Thyroid gland (tissue), 4 donors: ENCODE results near the gene RAD51C. TPM values are rescaled to one million over a fixed set of nuclear protein-coding genes. Genes with fewer than 3 reads are reported as not detected.

Experiments used
- DNase-seq, 2 donors: peaks; one replicate each; pipeline ENCODE4 v3.0.0-alpha.2; 2019
- H3K27ac ChIP-seq, 3 donors: fragments of 200-600 bp; sonication (generic); 1 replicate in 2 of 3; 2 replicates in 1 of 3; pipeline ENCODE4 v1.5.1; 2016 to 2019; ENCODE audit warnings: mild to moderate bottlenecking in 1 of 3, moderate library complexity in 1 of 3
- H3K27me3 ChIP-seq: fragments of 200-600 bp; sonication (generic); one replicate; pipeline ENCODE4 v1.5.1; 2019
- H3K36me3 ChIP-seq, 2 donors: fragments of 200-600 bp; sonication (generic); one replicate each; pipeline ENCODE4 v1.5.1; 2016 to 2019
- H3K4me1 ChIP-seq, 2 donors: fragments of 200-600 bp; sonication (generic); one replicate each; pipeline ENCODE4 v1.5.1; 2017 to 2019
- H3K4me3 ChIP-seq, 3 donors: fragments of 200-600 bp; sonication (generic); replicated peaks in 1 of 3; 1 replicate in 2 of 3; 2 replicates in 1 of 3; pipeline ENCODE4 v1.5.1; 2016; ENCODE audit warnings: mild to moderate bottlenecking in 1 of 3
- H3K9me3 ChIP-seq: fragments of 200-600 bp; sonication (generic); one replicate; pipeline ENCODE4 v1.5.1; 2017
- CTCF ChIP-seq, 6 experiments: fragments of 200-600 bp in 3 of 6; fragments of 450-650 bp in 3 of 6; sonication (generic) in 3 of 6; IDR thresholded peaks; one replicate each; pipeline ENCODE4 v1.5.1; 2016 to 2019; ENCODE audit warnings: antibody characterized with exemption in 6 of 6, mild to moderate bottlenecking in 2 of 6, inconsistent platforms in 1 of 6, moderate library complexity in 1 of 6
- POLR2A ChIP-seq, 2 donors: fragments of 450-650 bp; IDR thresholded peaks; one replicate each; pipeline ENCODE4 v1.6.1; 2017; ENCODE audit warnings: antibody characterized with exemption in 2 of 2, mild to moderate bottlenecking in 2 of 2, moderate library complexity in 1 of 2
- WGBS, 2 donors: methylation state at CpG; one replicate each; pipeline ENCODE4 v1.1.5; 2017; 5-methylcytosine and 5-hydroxymethylcytosine counted together
- intact Hi-C: fragments of 100-400 bp; cut with DNase I; formaldehyde crosslinking; loops from one replicate; pipeline ENCODE4 v1.15.1; 2023
- total RNA-seq, 4 donors: library from RNA; depleted of rRNA; stranded (reverse); fragments of >200 nt; gene quantifications; one replicate each; pipeline ENCODE4 v1.2.3, GENCODE V29; 2016

RAD51C gene
- total RNA-seq, 4 donors from 2014 or later: 8.8 to 20.4 (median 12.4) TPM

- Histone ChIP-seq H3K9me3 (no peaks in the 10 kb centered on the region), H3K27ac (no peak overlapping the region), H3K36me3 (no peaks in the 10 kb centered on the region), H3K4me1 (peaks cover 0 to 6% of the 10 kb centered on the region in 2 donors), H3K27me3 (no peaks in the 10 kb centered on the region), H3K4me3 (no peak overlapping the region)
- 84 to 92% methylated on average over 8 of the region's 8 CpGs for WGBS, 2 donors
- no peak for DNase-seq
- intact Hi-C loops: no loop called here
- TF ChIP-seq CTCF (IDR thresholded peaks at IDR 0.05) (no peak), POLR2A (IDR thresholded peaks at IDR 0.05) (no peak)
These were observed 1.9 kb downstream of the RAD51C start for GRCh38 chr17:58694302-58694701.

GRCh38 chr17:58694826-58695225, 2.4 kb downstream of the RAD51C start:
- Histone ChIP-seq H3K9me3 (no peaks in the 10 kb centered on the region), H3K4me3 (no peak overlapping the region), H3K27ac (no peak overlapping the region), H3K27me3 (no peaks in the 10 kb centered on the region), H3K4me1 (peaks cover 0 to 6% of the 10 kb centered on the region in 2 donors), H3K36me3 (no peaks in the 10 kb centered on the region)
- DNase-seq: no peak
- intact Hi-C loops: no loop called here
- TF ChIP-seq CTCF (IDR thresholded peaks at IDR 0.05): no peak
- no peak for TF ChIP-seq POLR2A (IDR thresholded peaks at IDR 0.05)
- WGBS, 2 donors: 93 to 94% methylated on average over 1 of the region's 1 CpG

DNA sequence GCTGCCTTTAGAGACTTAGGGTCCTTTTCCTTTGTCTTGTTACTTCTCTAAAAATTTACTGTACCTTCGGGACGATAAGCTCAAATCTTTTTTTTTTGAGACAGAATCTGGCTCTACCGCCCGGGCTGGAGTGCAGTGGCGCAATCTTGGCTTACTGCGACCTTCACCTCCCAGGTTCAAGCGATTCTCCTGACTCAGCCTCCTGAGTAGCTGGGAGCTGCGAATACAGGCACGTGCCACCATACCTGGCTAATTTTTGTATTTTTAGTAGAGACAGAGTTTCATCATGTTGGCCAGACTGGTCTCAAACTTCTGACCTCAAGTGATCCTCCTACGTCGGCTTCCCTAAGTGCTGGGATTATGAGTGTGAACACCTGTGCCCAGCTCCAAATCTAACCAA, 7.4 kb downstream of the RAD51C start:
- H3K4me1 ChIP-seq: no peaks in the 10 kb centered on the region
- intact Hi-C loops: no loop called here
- H3K27ac ChIP-seq: no peak overlapping the region
- H3K9me3 ChIP-seq: no peaks in the 10 kb centered on the region
- no peaks in the 10 kb centered on the region for H3K36me3 ChIP-seq
- H3K4me3 ChIP-seq: no peak overlapping the region
- 97% methylated on average over 11 of the region's 11 CpGs for WGBS, 2 donors
- no peak for DNase-seq
- H3K27me3 ChIP-seq: no peaks in the 10 kb centered on the region
- no peak for TF ChIP-seq POLR2A (IDR thresholded peaks at IDR 0.05)

- Histone ChIP-seq H3K9me3 (no peaks in the 10 kb centered on the region), H3K4me3 (no peak overlapping the region), H3K36me3 (no peaks in the 10 kb centered on the region), H3K27ac (no peak overlapping the region), H3K27me3 (no peaks in the 10 kb centered on the region), H3K4me1 (no peaks in the 10 kb centered on the region)
- 83 to 90% methylated on average over 5 of the region's 5 CpGs for WGBS, 2 donors
- intact Hi-C loops: no loop called here
- DNase-seq: no peak
- no peak for TF ChIP-seq POLR2A (IDR thresholded peaks at IDR 0.05)
- no peak for TF ChIP-seq CTCF (IDR thresholded peaks at IDR 0.05)
These were observed 9.7 kb downstream of the RAD51C start for GRCh38 chr17:58702045-58702476.

DNA sequence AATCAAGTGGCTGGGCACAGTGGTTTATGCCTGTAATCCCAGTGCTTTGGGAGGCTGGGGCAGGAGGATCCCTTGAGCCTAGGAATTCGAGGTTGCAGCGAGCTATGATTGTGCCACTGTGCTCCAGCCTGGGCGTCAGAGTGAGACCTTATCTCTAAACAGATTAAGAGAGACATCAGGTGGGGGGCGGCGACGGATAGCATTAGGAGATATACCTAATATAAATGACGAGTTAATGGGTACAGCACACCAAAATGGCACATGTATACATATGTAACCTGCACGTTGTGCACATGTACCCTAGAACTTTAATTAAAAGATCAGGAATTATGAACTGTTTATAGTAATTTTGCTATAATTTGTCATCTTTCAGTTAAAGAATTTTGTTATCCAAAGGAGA, 10.3 kb downstream of the RAD51C start:
- TF ChIP-seq POLR2A (IDR thresholded peaks at IDR 0.05) (no peak), CTCF (IDR thresholded peaks at IDR 0.05) (no peak)
- intact Hi-C loops: no loop called here
- DNase-seq: no peak
- H3K36me3 ChIP-seq: no peaks in the 10 kb centered on the region
- H3K27me3 ChIP-seq: no peaks in the 10 kb centered on the region
- WGBS, 2 donors: 93 to 95% methylated on average over 8 of the region's 8 CpGs
- H3K4me3 ChIP-seq: no peak overlapping the region
- H3K9me3 ChIP-seq: no peaks in the 10 kb centered on the region
- H3K4me1 ChIP-seq: no peaks in the 10 kb centered on the region
- no peak overlapping the region for H3K27ac ChIP-seq
